OCI-LY3 (cell line): ENCODE measurements around the gene TET1.

Experiments used
- H2AFZ ChIP-seq: fragments of 200-600, 300-600 bp; shearing (Covaris generic); 2 replicates; pipeline ENCODE4 v1.6.0; 2014; ENCODE audit warnings: antibody characterized with exemption, low read depth, low read length
- H3K27ac ChIP-seq: fragments of 200-600, 300-600 bp; sonication (generic); 2 replicates; pipeline ENCODE4 v1.5.1; 2014; ENCODE audit warnings: mild to moderate bottlenecking, low read length, moderate library complexity, mixed read lengths
- H3K27me3 ChIP-seq: fragments of 200-600, 300-600 bp; sonication (generic); 2 replicates; pipeline ENCODE4 v1.6.1; 2014; ENCODE audit warnings: low read depth, low read length, mixed read lengths
- H3K36me3 ChIP-seq: fragments of 200-600, 300-600 bp; sonication (generic); replicated peaks from 2 replicates; pipeline ENCODE3; 2014; ENCODE audit warnings: low read depth, low read length, mixed read lengths
- H3K4me1 ChIP-seq: fragments of 300-600, 200-600 bp; sonication (generic); 2 replicates; pipeline ENCODE4 v1.6.1; 2014; ENCODE audit warnings: low read length, mixed read lengths
- H3K4me2 ChIP-seq: fragments of 200-600, 300-600 bp; sonication (generic); 2 replicates; pipeline ENCODE4 v1.6.1; 2014; ENCODE audit warnings: low read length, mixed read lengths
- H3K4me3 ChIP-seq: fragments of 300-600, 200-600 bp; sonication (generic); 2 replicates; pipeline ENCODE4 v1.5.1; 2014; ENCODE audit warnings: antibody characterized with exemption, mild to moderate bottlenecking, low read length, moderate library complexity
- H3K79me2 ChIP-seq: fragments of 300-600, 200-600 bp; shearing (Covaris generic); 2 replicates; pipeline ENCODE4 v1.6.1; 2014; ENCODE audit warnings: mild to moderate bottlenecking, low read length, mixed read lengths
- H3K9ac ChIP-seq: fragments of 300-600, 200-600 bp; shearing (Covaris generic); 2 replicates; pipeline ENCODE4 v1.6.0; 2014; ENCODE audit warnings: mild to moderate bottlenecking, low read length, moderate library complexity
- H3K9me3 ChIP-seq: fragments of 200-600, 300-600 bp; shearing (Covaris generic); 2 replicates; pipeline ENCODE4 v1.6.1; 2014; ENCODE audit warnings: low read length, mixed read lengths; ENCODE audit not compliant: insufficient read depth
- H4K20me1 ChIP-seq: fragments of 200-600, 300-600 bp; sonication (generic); 2 replicates; pipeline ENCODE4 v1.6.1; 2016; ENCODE audit warnings: low read length, mixed read lengths; ENCODE audit not compliant: insufficient read depth
- CTCF ChIP-seq: fragments of 200-600, 300-600 bp; sonication (generic); IDR thresholded peaks from 2 replicates; pipeline ENCODE4 v1.5.1; 2014; ENCODE audit warnings: antibody characterized with exemption, low read length, low read depth
- EZH2phosphoT487 ChIP-seq: fragments of 200-600 bp; shearing (Covaris generic); IDR thresholded peaks from 2 replicates; pipeline ENCODE4 v1.6.1; 2018; ENCODE audit warnings: antibody characterized with exemption, mixed run types, low read depth

The TET1 gene

GRCh38 chr10:68566955-68567354 is 6.8 kb downstream of the TET1 start:
- no peak overlapping the region for H3K4me2 ChIP-seq
- no peaks in the 10 kb centered on the region for H3K27me3 ChIP-seq
- no peaks in the 10 kb centered on the region for H3K36me3 ChIP-seq
- no peak overlapping the region for H3K27ac ChIP-seq
- H2AFZ ChIP-seq = no peak overlapping the region
- H4K20me1 ChIP-seq = no peaks in the 10 kb centered on the region
- no peaks in the 10 kb centered on the region for H3K79me2 ChIP-seq
- no peaks in the 10 kb centered on the region for H3K9me3 ChIP-seq
- no peak overlapping the region for H3K9ac ChIP-seq
- no peak overlapping the region for H3K4me3 ChIP-seq
- no peaks in the 10 kb centered on the region for H3K4me1 ChIP-seq
- TF ChIP-seq EZH2phosphoT487 (no peak), CTCF (no peak)

GRCh38 chr10:68572151-68572550 is 12.0 kb downstream of the TET1 start:
- Histone ChIP-seq H3K27ac (no peak overlapping the region), H2AFZ (no peak overlapping the region), H4K20me1 (no peaks in the 10 kb centered on the region), H3K9ac (no peak overlapping the region), H3K4me3 (no peak overlapping the region), H3K79me2 (no peaks in the 10 kb centered on the region), H3K4me2 (no peak overlapping the region), H3K36me3 (no peaks in the 10 kb centered on the region), H3K27me3 (no peaks in the 10 kb centered on the region), H3K9me3 (no peaks in the 10 kb centered on the region), H3K4me1 (no peaks in the 10 kb centered on the region)
- TF ChIP-seq CTCF (no peak), EZH2phosphoT487 (no peak)

- Histone ChIP-seq H3K9ac (no peak overlapping the region), H3K27me3 (no peaks in the 10 kb centered on the region), H3K9me3 (no peaks in the 10 kb centered on the region), H3K4me2 (no peak overlapping the region), H3K4me3 (no peak overlapping the region), H2AFZ (no peak overlapping the region), H3K4me1 (no peaks in the 10 kb centered on the region), H3K27ac (no peak overlapping the region), H3K36me3 (no peaks in the 10 kb centered on the region), H4K20me1 (no peaks in the 10 kb centered on the region), H3K79me2 (no peaks in the 10 kb centered on the region)
- no peak for TF ChIP-seq EZH2phosphoT487
- TF ChIP-seq CTCF = no peak
Measured at GRCh38 chr10:68574051-68574450, 13.9 kb downstream of the TET1 start.

GRCh38 chr10:68576118-68576517 is 16.0 kb downstream of the TET1 start:
- no peaks in the 10 kb centered on the region for H3K79me2 ChIP-seq
- no peak overlapping the region for H2AFZ ChIP-seq
- H3K36me3 ChIP-seq = no peaks in the 10 kb centered on the region
- H3K27me3 ChIP-seq = no peaks in the 10 kb centered on the region
- H3K9me3 ChIP-seq = no peaks in the 10 kb centered on the region
- no peak overlapping the region for H3K4me2 ChIP-seq
- no peak overlapping the region for H3K9ac ChIP-seq
- no peak overlapping the region for H3K27ac ChIP-seq
- no peaks in the 10 kb centered on the region for H4K20me1 ChIP-seq
- TF ChIP-seq EZH2phosphoT487 = no peak
- TF ChIP-seq CTCF = no peak
- no peaks in the 10 kb centered on the region for H3K4me1 ChIP-seq
- no peak overlapping the region for H3K4me3 ChIP-seq
